ENCODE results near the gene C1QTNF9. TPM values are rescaled to one million over a fixed set of nuclear protein-coding genes. Genes with fewer than 3 reads are reported as not detected.

Gene C1QTNF9
- total and polyA plus RNA-seq, 2 experiments from 2014 or later: not detected

DNA sequence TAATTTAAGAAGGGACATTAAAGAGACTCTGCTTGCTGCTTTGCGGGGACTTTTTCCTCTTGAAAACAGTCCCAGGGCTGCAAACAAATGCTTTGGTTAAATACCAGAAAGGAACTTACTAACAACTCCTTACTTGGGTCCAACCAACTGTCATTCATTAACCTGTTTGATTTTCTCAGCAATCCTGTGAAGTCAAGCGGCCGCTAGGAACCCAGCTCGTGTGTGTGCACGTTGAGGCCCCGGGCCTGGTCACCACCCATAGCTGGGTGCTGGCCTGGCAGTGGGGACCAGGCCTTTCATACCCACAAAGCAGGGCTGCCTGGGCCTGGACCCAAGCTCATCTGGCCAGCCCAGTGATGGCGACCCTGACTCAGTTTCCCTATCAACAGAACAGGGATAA lies 50.7 kb downstream of the C1QTNF9 start:
- no peaks in the 10 kb centered on the region for H3K4me1 ChIP-seq (ENCODE audit: insufficient read depth)
- H3K4me2 ChIP-seq: no peak overlapping the region
- TF ChIP-seq, protein P1, sequence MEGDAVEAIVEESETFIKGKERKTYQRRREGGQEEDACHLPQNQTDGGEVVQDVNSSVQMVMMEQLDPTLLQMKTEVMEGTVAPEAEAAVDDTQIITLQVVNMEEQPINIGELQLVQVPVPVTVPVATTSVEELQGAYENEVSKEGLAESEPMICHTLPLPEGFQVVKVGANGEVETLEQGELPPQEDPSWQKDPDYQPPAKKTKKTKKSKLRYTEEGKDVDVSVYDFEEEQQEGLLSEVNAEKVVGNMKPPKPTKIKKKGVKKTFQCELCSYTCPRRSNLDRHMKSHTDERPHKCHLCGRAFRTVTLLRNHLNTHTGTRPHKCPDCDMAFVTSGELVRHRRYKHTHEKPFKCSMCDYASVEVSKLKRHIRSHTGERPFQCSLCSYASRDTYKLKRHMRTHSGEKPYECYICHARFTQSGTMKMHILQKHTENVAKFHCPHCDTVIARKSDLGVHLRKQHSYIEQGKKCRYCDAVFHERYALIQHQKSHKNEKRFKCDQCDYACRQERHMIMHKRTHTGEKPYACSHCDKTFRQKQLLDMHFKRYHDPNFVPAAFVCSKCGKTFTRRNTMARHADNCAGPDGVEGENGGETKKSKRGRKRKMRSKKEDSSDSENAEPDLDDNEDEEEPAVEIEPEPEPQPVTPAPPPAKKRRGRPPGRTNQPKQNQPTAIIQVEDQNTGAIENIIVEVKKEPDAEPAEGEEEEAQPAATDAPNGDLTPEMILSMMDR (IDR thresholded peaks at IDR 0.05; ENCODE audit: poor library complexity): no peak
- no peak overlapping the region for H3K4me3 ChIP-seq
- no peaks in the 10 kb centered on the region for H3K79me2 ChIP-seq
- H3K9me3 ChIP-seq (ENCODE audit: low read depth): no peaks in the 10 kb centered on the region
- no peaks in the 10 kb centered on the region for H4K20me1 ChIP-seq (ENCODE audit: insufficient read depth, poor library complexity, severe bottlenecking)
- 60% methylated on average over 7 of the region's 7 CpGs for WGBS (ENCODE audit: low lambda C conversion rate, missing lambda C conversion rate)
- DNase-seq (ENCODE audit: low spot score): no peak
- H3K27me3 ChIP-seq: no peaks in the 10 kb centered on the region
- no peaks in the 10 kb centered on the region for H3K9me2 ChIP-seq (replicated peaks; ENCODE audit: insufficient read depth)
- H3K36me3 ChIP-seq (replicated peaks; ENCODE audit: insufficient read depth, low read depth): no peaks in the 10 kb centered on the region
- no peak overlapping the region for H2AFZ ChIP-seq
- no peak overlapping the region for H3K27ac ChIP-seq

DNA sequence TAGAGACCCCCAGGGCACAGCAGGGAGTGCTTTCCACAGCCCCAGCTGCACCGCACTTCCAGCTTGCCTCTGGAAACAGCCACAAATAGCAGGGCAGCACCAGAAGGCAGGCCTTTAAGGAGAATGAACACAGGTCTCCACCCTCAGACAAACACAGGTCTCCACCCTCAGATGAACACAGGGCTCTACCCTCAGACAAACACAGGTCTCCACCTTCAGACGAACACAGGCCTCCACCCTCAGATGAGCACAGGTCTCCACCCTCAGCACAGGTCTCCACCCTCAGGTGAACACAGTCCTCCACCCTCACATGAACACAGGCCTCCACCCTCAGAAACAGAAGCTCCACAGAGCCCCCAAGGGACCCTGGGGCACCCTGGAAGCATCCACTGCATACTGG lies 51.7 kb downstream of the C1QTNF9 start:
- 94% methylated on average over 2 of the region's 2 CpGs for WGBS (ENCODE audit: low lambda C conversion rate, missing lambda C conversion rate)
- H2AFZ ChIP-seq: no peak overlapping the region
- TF ChIP-seq EZH2phosphoT487 (IDR thresholded peaks at IDR 0.05; ENCODE audit: low read depth, severe bottlenecking, unreplicated experiment) (no peak), EZH2 (IDR thresholded peaks at IDR 0.05; ENCODE audit: borderline replicate concordance) (no peak)
- TF ChIP-seq, protein P1 (IDR thresholded peaks at IDR 0.05; ENCODE audit: poor library complexity): no peak
- H3K4me3 ChIP-seq: no peak overlapping the region
- H3K9me3 ChIP-seq (ENCODE audit: low read depth): no peaks in the 10 kb centered on the region
- no peaks in the 10 kb centered on the region for H3K79me2 ChIP-seq
- H3K27me3 ChIP-seq: no peaks in the 10 kb centered on the region
- H3K4me1 ChIP-seq (ENCODE audit: insufficient read depth): no peaks in the 10 kb centered on the region
- H3K36me3 ChIP-seq (replicated peaks; ENCODE audit: insufficient read depth, low read depth): no peaks in the 10 kb centered on the region
- no peak overlapping the region for H3K27ac ChIP-seq
- H4K20me1 ChIP-seq (ENCODE audit: insufficient read depth, poor library complexity, severe bottlenecking): no peaks in the 10 kb centered on the region
- DNase-seq (ENCODE audit: low spot score): no peak
- H3K4me2 ChIP-seq: no peak overlapping the region
- no peaks in the 10 kb centered on the region for H3K9me2 ChIP-seq (replicated peaks; ENCODE audit: insufficient read depth)

DNA sequence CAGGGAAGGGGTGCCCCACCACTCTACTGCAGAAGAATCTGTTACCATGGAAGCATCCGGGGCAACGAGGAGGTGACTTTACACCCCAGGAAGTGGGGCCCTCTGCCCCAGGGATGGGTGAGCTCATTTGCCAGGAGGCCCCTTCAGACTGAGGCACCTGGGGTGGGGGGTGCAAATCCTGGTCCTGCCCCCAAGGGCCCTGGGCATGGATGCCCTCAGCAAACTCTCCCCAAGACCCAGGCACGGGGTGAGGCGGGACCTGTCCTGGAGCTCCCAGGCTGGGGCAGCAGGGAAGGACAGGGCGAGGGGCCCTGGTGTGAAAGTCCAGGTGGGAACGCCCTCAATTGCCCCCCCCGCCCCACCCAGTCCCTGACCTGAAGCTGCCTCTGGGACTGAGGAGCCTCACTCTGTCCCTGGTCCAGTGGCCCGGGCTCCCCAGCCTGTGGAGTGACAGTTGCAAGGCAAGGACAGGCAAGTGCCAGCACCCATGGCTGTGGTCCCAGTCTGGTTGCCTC lies 52.5 kb downstream of the C1QTNF9 start:
- H3K79me2 ChIP-seq: no peaks in the 10 kb centered on the region
- H3K27ac ChIP-seq: no peak overlapping the region
- no peak overlapping the region for H3K4me3 ChIP-seq
- no peaks in the 10 kb centered on the region for H4K20me1 ChIP-seq (ENCODE audit: insufficient read depth, poor library complexity, severe bottlenecking)
- no peaks in the 10 kb centered on the region for H3K4me1 ChIP-seq (ENCODE audit: insufficient read depth)
- H3K4me2 ChIP-seq: no peak overlapping the region
- WGBS (ENCODE audit: low lambda C conversion rate, missing lambda C conversion rate): 81% methylated on average over 8 of the region's 8 CpGs
- H3K9me3 ChIP-seq (ENCODE audit: low read depth): no peaks in the 10 kb centered on the region
- TF ChIP-seq EZH2 (IDR thresholded peaks at IDR 0.05; ENCODE audit: borderline replicate concordance): no peak
- TF ChIP-seq EZH2phosphoT487 (IDR thresholded peaks at IDR 0.05; ENCODE audit: low read depth, severe bottlenecking, unreplicated experiment): no peak
- TF ChIP-seq, protein P1 (IDR thresholded peaks at IDR 0.05; ENCODE audit: poor library complexity): no peak
- H2AFZ ChIP-seq: no peak overlapping the region
- no peaks in the 10 kb centered on the region for H3K36me3 ChIP-seq (replicated peaks; ENCODE audit: insufficient read depth, low read depth)
- H3K27me3 ChIP-seq: no peaks in the 10 kb centered on the region
- DNase-seq (ENCODE audit: low spot score): no peak
- no peaks in the 10 kb centered on the region for H3K9me2 ChIP-seq (replicated peaks; ENCODE audit: insufficient read depth)

DNA sequence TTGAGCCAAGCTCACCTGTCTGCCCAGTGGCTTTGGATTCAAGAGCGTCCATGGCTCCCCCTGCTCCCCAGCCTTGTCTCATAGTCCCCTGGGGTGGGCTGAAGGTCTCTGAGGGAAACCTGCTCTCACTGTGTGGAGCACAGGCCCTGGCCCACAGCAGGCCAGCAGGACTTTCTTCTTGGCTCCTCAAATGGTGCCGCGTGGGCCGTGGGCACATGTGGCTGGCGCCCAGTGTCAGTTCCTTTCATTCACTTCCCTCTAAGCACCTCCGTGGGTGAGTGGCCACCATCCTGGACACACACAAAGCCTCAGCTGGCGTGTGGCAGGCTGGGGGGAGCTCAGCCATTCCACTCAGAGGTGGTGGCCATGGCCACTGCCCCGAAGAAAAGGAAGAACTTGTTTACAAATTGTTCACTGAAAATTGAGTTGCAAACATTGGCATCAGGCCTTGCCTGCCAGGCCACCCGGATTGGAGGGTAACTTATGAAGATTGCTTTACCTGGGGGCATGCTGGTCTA lies 53.1 kb downstream of the C1QTNF9 start:
- H3K27me3 ChIP-seq: no peaks in the 10 kb centered on the region
- no peak overlapping the region for H3K4me2 ChIP-seq
- H3K79me2 ChIP-seq: no peaks in the 10 kb centered on the region
- H3K36me3 ChIP-seq (replicated peaks; ENCODE audit: insufficient read depth, low read depth): no peaks in the 10 kb centered on the region
- no peak overlapping the region for H2AFZ ChIP-seq
- H3K9me3 ChIP-seq (ENCODE audit: low read depth): no peaks in the 10 kb centered on the region
- H3K4me3 ChIP-seq: no peak overlapping the region
- H3K27ac ChIP-seq: no peak overlapping the region
- no peaks in the 10 kb centered on the region for H4K20me1 ChIP-seq (ENCODE audit: insufficient read depth, poor library complexity, severe bottlenecking)
- no peak for DNase-seq (ENCODE audit: low spot score)
- no peak for TF ChIP-seq EZH2phosphoT487 (IDR thresholded peaks at IDR 0.05; ENCODE audit: low read depth, severe bottlenecking, unreplicated experiment)
- TF ChIP-seq, protein P1 (IDR thresholded peaks at IDR 0.05; ENCODE audit: poor library complexity): no peak
- no peak for TF ChIP-seq EZH2 (IDR thresholded peaks at IDR 0.05; ENCODE audit: borderline replicate concordance)
- 88% methylated on average over 9 of the region's 9 CpGs for WGBS (ENCODE audit: low lambda C conversion rate, missing lambda C conversion rate)
- H3K4me1 ChIP-seq (ENCODE audit: insufficient read depth): no peaks in the 10 kb centered on the region
- H3K9me2 ChIP-seq (replicated peaks; ENCODE audit: insufficient read depth): no peaks in the 10 kb centered on the region
